ENCODE measurements around the gene HOXA4.

DNA sequence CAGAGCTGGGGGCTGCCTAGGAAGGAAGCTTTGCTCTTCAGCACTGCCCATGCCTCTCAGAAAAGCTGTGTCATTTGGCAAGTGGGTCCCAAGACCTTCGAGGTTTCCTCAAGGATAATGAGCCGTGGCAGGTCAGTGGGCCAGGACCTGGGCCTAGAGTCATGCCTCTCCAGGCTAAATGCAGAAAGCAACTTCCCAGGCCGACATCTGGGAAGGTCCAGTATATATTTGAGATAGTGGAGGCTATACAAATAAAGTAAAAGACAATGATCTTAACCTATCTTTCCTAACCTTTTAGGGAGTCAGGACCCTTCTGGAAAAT, 45.9 kb upstream of the HOXA4 start:
- TF ChIP-seq, protein P1, sequence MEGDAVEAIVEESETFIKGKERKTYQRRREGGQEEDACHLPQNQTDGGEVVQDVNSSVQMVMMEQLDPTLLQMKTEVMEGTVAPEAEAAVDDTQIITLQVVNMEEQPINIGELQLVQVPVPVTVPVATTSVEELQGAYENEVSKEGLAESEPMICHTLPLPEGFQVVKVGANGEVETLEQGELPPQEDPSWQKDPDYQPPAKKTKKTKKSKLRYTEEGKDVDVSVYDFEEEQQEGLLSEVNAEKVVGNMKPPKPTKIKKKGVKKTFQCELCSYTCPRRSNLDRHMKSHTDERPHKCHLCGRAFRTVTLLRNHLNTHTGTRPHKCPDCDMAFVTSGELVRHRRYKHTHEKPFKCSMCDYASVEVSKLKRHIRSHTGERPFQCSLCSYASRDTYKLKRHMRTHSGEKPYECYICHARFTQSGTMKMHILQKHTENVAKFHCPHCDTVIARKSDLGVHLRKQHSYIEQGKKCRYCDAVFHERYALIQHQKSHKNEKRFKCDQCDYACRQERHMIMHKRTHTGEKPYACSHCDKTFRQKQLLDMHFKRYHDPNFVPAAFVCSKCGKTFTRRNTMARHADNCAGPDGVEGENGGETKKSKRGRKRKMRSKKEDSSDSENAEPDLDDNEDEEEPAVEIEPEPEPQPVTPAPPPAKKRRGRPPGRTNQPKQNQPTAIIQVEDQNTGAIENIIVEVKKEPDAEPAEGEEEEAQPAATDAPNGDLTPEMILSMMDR (conservative IDR thresholded peaks at IDR 0.05 in 1 of 2, IDR thresholded peaks at IDR 0.05 in 1 of 2; ENCODE audit: low read depth in 1 of 2, low read length in 2 of 2), result no peak
- no peak for TF ChIP-seq EZH2 (IDR thresholded peaks at IDR 0.05; ENCODE audit: low read length, missing control alignments)

All from fibroblast of lung (primary cell).